Measurements from ENCODE around the gene ARHGAP31. TPM values are rescaled to one million over a fixed set of nuclear protein-coding genes. Genes with fewer than 3 reads are reported as not detected.
"Not testable (repeated sequence)": the region's sequence is repeated elsewhere in the genome, so short reads cannot be mapped to it uniquely, and the experiment has no call there.

The ARHGAP31 gene, protein sequence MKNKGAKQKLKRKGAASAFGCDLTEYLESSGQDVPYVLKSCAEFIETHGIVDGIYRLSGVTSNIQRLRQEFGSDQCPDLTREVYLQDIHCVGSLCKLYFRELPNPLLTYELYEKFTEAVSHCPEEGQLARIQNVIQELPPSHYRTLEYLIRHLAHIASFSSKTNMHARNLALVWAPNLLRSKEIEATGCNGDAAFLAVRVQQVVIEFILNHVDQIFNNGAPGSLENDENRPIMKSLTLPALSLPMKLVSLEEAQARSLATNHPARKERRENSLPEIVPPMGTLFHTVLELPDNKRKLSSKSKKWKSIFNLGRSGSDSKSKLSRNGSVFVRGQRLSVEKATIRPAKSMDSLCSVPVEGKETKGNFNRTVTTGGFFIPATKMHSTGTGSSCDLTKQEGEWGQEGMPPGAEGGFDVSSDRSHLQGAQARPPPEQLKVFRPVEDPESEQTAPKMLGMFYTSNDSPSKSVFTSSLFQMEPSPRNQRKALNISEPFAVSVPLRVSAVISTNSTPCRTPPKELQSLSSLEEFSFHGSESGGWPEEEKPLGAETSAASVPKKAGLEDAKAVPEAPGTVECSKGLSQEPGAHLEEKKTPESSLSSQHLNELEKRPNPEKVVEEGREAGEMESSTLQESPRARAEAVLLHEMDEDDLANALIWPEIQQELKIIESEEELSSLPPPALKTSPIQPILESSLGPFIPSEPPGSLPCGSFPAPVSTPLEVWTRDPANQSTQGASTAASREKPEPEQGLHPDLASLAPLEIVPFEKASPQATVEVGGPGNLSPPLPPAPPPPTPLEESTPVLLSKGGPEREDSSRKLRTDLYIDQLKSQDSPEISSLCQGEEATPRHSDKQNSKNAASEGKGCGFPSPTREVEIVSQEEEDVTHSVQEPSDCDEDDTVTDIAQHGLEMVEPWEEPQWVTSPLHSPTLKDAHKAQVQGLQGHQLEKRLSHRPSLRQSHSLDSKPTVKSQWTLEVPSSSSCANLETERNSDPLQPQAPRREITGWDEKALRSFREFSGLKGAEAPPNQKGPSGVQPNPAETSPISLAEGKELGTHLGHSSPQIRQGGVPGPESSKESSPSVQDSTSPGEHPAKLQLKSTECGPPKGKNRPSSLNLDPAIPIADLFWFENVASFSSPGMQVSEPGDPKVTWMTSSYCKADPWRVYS (N-terminal part only)
- total RNA-seq = 1 to 10 TPM; 8.9 to 9.7 TPM

- no peaks in the 10 kb centered on the region for H3K9me3 Mint-ChIP-seq
- peak within 1 kb of the TSS; percentile 94 for H3K27ac Mint-ChIP-seq
- peak within 1 kb of the TSS; percentile 87 for H3K4me3 Mint-ChIP-seq
- peaks cover 11% of the 10 kb centered on the region for H3K36me3 Mint-ChIP-seq
- DNase-seq = peak; percentile 91
- peaks cover 49% of the 10 kb centered on the region for H3K4me1 Mint-ChIP-seq
- no peaks in the 10 kb centered on the region for H3K27me3 Mint-ChIP-seq
Measured at GRCh38 chr3:119293871-119294695, at the start of gene ARHGAP31. Gene ARHGAP31, plus strand, starts transcription at chr3:119294383. Its CDS starts 522 bp downstream, at chr3:119294905.

DNA sequence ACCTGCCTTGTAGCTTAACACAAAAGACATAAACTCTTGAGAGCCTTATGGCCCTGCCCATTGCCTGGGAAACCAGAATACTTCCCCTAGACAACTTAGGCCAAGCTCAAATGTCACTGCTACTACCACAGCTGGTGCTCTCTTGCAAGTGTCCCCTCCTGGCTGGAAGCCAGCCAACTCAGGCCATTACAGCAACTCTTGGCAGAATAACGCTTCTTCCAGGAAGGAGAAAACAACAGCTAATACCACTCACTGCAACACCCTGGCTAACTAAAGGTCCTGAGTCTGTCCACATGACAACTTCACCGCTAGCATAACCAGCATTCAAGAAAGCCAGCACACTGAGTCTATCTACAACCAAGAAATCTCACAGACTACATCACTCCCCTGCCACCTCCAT, 48.4 kb upstream of the ARHGAP31 start:
- peaks cover 2% of the 10 kb centered on the region for H3K4me1 Mint-ChIP-seq

GRCh38 chr3:119255214-119255613, 39.0 kb upstream of the ARHGAP31 start:
- Mint-ChIP-seq H3K4me3 (no peak overlapping the region), H3K4me1 (peaks cover 5% of the 10 kb centered on the region), H3K27me3 (no peaks in the 10 kb centered on the region), H3K36me3 (no peaks in the 10 kb centered on the region), H3K9me3 (no peaks in the 10 kb centered on the region), H3K27ac (no peak overlapping the region)
- no peak for DNase-seq

More for the DNA sequence above, 48.4 kb upstream of the ARHGAP31 start:
- no peak for DNase-seq
- no peak overlapping the region for H3K27ac Mint-ChIP-seq
- no peak overlapping the region for H3K4me3 Mint-ChIP-seq
- peaks cover 5% of the 10 kb centered on the region for H3K36me3 Mint-ChIP-seq
- peaks cover 14% of the 10 kb centered on the region for H3K9me3 Mint-ChIP-seq
- H3K27me3 Mint-ChIP-seq = no peaks in the 10 kb centered on the region

DNA sequence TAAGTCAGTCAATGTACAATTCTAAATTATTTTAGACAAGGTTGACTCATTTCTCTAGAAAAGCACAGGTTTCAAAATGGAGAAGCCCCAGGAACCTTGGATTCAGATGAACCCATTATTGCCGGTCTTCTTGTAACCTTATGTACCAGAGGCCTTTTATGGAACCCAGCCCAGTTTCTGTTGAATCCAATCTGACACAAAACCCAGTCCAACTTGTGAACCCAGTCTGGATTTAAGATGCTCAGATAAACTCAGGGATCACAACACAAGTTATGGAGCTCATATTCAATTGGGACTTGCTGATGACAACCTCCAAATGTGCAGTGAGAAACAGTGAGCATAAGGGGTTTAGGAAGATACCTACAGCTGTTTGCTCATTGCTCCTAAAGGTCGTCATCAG, 37.1 kb upstream of the ARHGAP31 start:
- no peak for DNase-seq
- no peaks in the 10 kb centered on the region for H3K27me3 Mint-ChIP-seq
- peaks cover 7% of the 10 kb centered on the region for H3K4me1 Mint-ChIP-seq
- H3K36me3 Mint-ChIP-seq = no peaks in the 10 kb centered on the region
- no peak overlapping the region for H3K27ac Mint-ChIP-seq
- H3K9me3 Mint-ChIP-seq = no peaks in the 10 kb centered on the region
- H3K4me3 Mint-ChIP-seq = no peak overlapping the region

DNA sequence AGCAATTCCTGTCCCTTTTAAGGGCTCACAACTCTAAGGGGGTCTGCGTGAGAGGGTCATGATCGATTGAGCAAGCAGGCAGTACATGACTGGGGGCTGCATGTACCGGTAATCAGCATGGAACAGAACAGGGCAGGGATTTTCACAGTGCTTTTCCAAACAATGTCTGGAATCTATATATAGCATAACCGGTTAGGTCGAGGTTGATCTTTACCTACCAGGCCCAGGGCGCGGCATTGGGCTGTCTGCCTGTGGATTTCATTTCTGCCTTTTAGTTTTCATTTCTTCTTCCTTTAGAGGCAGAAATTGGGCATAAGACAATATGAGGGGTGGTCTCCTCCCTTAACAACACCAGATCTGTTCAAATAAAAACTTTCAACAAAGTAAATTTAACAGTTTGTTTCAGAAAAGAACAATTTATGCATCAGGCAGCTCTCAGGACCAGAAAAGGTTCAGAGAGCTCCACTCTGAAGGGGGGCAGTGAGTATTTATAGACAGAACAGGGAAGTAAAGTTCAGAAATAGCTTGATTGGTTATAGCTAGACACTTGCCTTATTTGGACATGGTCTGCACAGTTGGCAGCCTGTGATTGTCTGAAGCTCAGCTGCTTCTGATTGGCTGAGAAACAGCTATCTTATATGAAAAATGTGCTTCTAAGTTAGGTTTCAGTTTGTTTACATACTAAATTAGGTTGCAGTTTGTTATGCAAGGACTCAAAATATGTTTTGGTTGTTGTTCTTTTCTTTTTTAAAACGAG, 36.4 kb upstream of the ARHGAP31 start:
- no peak for DNase-seq
- no peaks in the 10 kb centered on the region for H3K36me3 Mint-ChIP-seq
- no peak overlapping the region for H3K4me3 Mint-ChIP-seq
- no peaks in the 10 kb centered on the region for H3K27me3 Mint-ChIP-seq
- peaks cover 7% of the 10 kb centered on the region for H3K4me1 Mint-ChIP-seq
- H3K27ac Mint-ChIP-seq = no peak overlapping the region
- no peaks in the 10 kb centered on the region for H3K9me3 Mint-ChIP-seq

- DNase-seq = no peak
- no peaks in the 10 kb centered on the region for H3K9me3 Mint-ChIP-seq
- no peak overlapping the region for H3K27ac Mint-ChIP-seq
- H3K4me3 Mint-ChIP-seq = no peak overlapping the region
- H3K36me3 Mint-ChIP-seq = no peaks in the 10 kb centered on the region
- peaks cover 4% of the 10 kb centered on the region for H3K4me1 Mint-ChIP-seq
- no peaks in the 10 kb centered on the region for H3K27me3 Mint-ChIP-seq
Measured at GRCh38 chr3:119258915-119259314, 35.3 kb upstream of the ARHGAP31 start.

GRCh38 chr3:119259821-119260220, 34.4 kb upstream of the ARHGAP31 start:
- no peaks in the 10 kb centered on the region for H3K27me3 Mint-ChIP-seq
- no peaks in the 10 kb centered on the region for H3K9me3 Mint-ChIP-seq
- no peaks in the 10 kb centered on the region for H3K36me3 Mint-ChIP-seq
- no peak for DNase-seq
- H3K27ac Mint-ChIP-seq = no peak overlapping the region
- peaks cover 4% of the 10 kb centered on the region for H3K4me1 Mint-ChIP-seq
- no peak overlapping the region for H3K4me3 Mint-ChIP-seq

- H3K27me3 Mint-ChIP-seq = no peaks in the 10 kb centered on the region
- H3K9me3 Mint-ChIP-seq = no peaks in the 10 kb centered on the region
- H3K4me3 Mint-ChIP-seq = no peak overlapping the region
- H3K27ac Mint-ChIP-seq = no peak overlapping the region
- no peak for DNase-seq
- H3K36me3 Mint-ChIP-seq = no peaks in the 10 kb centered on the region
- peaks cover 4% of the 10 kb centered on the region for H3K4me1 Mint-ChIP-seq
Measured at GRCh38 chr3:119261055-119261454, 33.1 kb upstream of the ARHGAP31 start.

GRCh38 chr3:119270212-119270611, 24.0 kb upstream of the ARHGAP31 start:
- not testable (repeated sequence) for H3K27me3 Mint-ChIP-seq, H3K27ac Mint-ChIP-seq, H3K9me3 Mint-ChIP-seq, H3K36me3 Mint-ChIP-seq, H3K4me3 Mint-ChIP-seq, DNase-seq, H3K4me1 Mint-ChIP-seq

- DNase-seq = no peak
- Mint-ChIP-seq H3K36me3 (peaks cover under 1% of the 10 kb centered on the region), H3K9me3 (peaks cover 3% of the 10 kb centered on the region), H3K4me1 (peaks cover 12% of the 10 kb centered on the region), H3K27ac (no peak overlapping the region), H3K27me3 (no peaks in the 10 kb centered on the region), H3K4me3 (no peak overlapping the region)
Measured at GRCh38 chr3:119276680-119277079, 17.5 kb upstream of the ARHGAP31 start.

DNA sequence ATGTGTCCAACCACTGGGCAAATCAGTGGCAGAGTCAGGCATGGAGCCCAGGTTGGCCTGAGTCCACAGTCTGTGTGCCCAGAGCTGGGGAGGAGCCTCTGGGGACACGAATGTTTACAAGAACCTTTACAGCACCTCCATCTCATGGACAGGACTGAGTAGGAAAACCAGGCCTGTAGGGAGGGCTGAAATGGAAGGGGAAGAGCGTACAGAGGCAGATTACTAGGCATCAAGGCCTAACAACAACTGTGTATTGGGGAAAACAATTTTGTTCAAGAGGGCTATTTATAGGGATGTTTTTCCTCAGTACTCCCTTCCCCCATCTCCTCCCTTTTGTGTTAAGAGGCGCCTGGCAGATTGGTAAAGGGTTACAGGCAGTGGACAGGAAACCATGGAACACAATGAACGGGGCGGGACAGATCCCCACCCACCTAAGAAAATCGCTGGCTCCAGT, 15.1 kb upstream of the ARHGAP31 start:
- H3K27me3 Mint-ChIP-seq = no peaks in the 10 kb centered on the region
- H3K9me3 Mint-ChIP-seq = peaks cover 22% of the 10 kb centered on the region
- H3K36me3 Mint-ChIP-seq = peaks cover 6% of the 10 kb centered on the region
- no peak overlapping the region for H3K4me3 Mint-ChIP-seq
- no peak for DNase-seq
- peaks cover 12% of the 10 kb centered on the region for H3K4me1 Mint-ChIP-seq
- H3K27ac Mint-ChIP-seq = no peak overlapping the region

GRCh38 chr3:119279584-119280243, 14.5 kb upstream of the ARHGAP31 start:
- Mint-ChIP-seq H3K27ac (no peak overlapping the region), H3K9me3 (peaks cover 22% of the 10 kb centered on the region), H3K4me3 (no peak overlapping the region), H3K27me3 (no peaks in the 10 kb centered on the region), H3K36me3 (peaks cover 6% of the 10 kb centered on the region), H3K4me1 (peaks cover 8% of the 10 kb centered on the region)
- DNase-seq = no peak

DNA sequence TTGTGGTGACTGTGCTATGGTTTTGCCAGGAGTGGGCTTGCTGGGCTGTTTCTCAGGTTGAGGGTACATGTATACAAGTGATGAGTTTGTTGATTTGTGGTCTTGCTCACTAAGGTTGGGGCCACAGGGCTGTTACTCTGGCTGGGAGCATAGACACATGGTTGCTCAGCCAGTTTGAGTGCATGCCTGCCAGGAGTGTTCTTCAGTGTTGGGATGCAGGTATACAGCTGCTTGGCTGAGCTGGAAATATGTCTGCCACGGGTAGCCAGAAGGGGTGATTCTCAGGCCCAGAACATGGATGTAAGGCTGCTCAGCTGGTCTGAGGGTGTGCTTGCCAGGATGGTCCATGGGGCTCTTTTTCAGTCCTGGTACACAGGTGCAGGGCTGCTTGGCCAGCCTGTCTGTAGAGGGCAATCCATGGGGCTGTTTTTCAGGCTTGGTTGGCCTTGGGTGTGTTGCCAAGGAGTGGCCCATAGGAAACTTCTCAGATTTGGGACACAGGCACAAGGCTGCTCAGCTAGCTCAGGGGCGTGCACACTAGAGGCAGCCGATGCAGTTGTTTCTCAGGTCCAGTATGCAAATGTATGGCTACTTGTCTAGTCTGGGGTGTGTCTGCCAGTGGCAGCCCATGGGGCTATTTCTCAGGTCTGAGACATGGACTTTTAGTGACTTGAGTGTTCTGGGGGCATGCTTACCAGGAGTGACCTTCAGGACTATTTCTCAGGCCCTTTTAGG, 5.3 kb upstream of the ARHGAP31 start:
- Mint-ChIP-seq H3K9me3 (peaks cover 14% of the 10 kb centered on the region), H3K4me3 (no peak overlapping the region), H3K27ac (no peak overlapping the region), H3K4me1 (peaks cover 17% of the 10 kb centered on the region), H3K36me3 (peaks cover 5% of the 10 kb centered on the region), H3K27me3 (no peaks in the 10 kb centered on the region)
- DNase-seq = no peak

Data from activated naive CD8-positive, alpha-beta T cell treated with anti-CD3 and anti-CD28 coated beads for 36 hours (primary cell).